ENCODE results near the gene DMRT1.

GRCh38 chr9:935348-935965, 94.0 kb downstream of the DMRT1 start:
- TF ChIP-seq TCF12 (IDR thresholded peaks at IDR 0.05; ENCODE audit: low read depth) (no peak), CREB1 (IDR thresholded peaks at IDR 0.05; ENCODE audit: low read depth) (no peak), YY1 (IDR thresholded peaks at IDR 0.05; ENCODE audit: low read depth) (no peak), EGR1 (IDR thresholded peaks at IDR 0.05) (no peak), CEBPB (IDR thresholded peaks at IDR 0.05) (no peak), TAF1 (IDR thresholded peaks at IDR 0.05; ENCODE audit: low read depth) (no peak), RAD21 (IDR thresholded peaks at IDR 0.05; ENCODE audit: low read depth) (no peak), NFIC (IDR thresholded peaks at IDR 0.05) (no peak), EP300 (IDR thresholded peaks at IDR 0.05; ENCODE audit: borderline replicate concordance) (no peak), ZBTB7A (IDR thresholded peaks at IDR 0.05; ENCODE audit: low read depth) (no peak)
- TF ChIP-seq, protein P1, sequence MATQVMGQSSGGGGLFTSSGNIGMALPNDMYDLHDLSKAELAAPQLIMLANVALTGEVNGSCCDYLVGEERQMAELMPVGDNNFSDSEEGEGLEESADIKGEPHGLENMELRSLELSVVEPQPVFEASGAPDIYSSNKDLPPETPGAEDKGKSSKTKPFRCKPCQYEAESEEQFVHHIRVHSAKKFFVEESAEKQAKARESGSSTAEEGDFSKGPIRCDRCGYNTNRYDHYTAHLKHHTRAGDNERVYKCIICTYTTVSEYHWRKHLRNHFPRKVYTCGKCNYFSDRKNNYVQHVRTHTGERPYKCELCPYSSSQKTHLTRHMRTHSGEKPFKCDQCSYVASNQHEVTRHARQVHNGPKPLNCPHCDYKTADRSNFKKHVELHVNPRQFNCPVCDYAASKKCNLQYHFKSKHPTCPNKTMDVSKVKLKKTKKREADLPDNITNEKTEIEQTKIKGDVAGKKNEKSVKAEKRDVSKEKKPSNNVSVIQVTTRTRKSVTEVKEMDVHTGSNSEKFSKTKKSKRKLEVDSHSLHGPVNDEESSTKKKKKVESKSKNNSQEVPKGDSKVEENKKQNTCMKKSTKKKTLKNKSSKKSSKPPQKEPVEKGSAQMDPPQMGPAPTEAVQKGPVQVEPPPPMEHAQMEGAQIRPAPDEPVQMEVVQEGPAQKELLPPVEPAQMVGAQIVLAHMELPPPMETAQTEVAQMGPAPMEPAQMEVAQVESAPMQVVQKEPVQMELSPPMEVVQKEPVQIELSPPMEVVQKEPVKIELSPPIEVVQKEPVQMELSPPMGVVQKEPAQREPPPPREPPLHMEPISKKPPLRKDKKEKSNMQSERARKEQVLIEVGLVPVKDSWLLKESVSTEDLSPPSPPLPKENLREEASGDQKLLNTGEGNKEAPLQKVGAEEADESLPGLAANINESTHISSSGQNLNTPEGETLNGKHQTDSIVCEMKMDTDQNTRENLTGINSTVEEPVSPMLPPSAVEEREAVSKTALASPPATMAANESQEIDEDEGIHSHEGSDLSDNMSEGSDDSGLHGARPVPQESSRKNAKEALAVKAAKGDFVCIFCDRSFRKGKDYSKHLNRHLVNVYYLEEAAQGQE (IDR thresholded peaks at IDR 0.05; ENCODE audit: low read depth), result no peak
- TF ChIP-seq, protein P2, sequence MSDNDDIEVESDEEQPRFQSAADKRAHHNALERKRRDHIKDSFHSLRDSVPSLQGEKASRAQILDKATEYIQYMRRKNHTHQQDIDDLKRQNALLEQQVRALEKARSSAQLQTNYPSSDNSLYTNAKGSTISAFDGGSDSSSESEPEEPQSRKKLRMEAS (IDR thresholded peaks at IDR 0.05), result no peak
- TF ChIP-seq, protein P3, sequence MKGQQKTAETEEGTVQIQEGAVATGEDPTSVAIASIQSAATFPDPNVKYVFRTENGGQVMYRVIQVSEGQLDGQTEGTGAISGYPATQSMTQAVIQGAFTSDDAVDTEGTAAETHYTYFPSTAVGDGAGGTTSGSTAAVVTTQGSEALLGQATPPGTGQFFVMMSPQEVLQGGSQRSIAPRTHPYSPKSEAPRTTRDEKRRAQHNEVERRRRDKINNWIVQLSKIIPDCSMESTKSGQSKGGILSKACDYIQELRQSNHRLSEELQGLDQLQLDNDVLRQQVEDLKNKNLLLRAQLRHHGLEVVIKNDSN (IDR thresholded peaks at IDR 0.05), result no peak

Data from Ishikawa (cell line).